HG03135 (cell line): ENCODE data around the gene KRTAP10-2.

Experiments used
- ATAC-seq: cut with Tn5 transposase; IDR thresholded peaks from one replicate; pipeline ENCODE4 v1.9.1; 2021; ENCODE audit warnings: mild to moderate bottlenecking, moderate library complexity; ENCODE audit not compliant: unreplicated experiment

The KRTAP10-2 gene

DNA sequence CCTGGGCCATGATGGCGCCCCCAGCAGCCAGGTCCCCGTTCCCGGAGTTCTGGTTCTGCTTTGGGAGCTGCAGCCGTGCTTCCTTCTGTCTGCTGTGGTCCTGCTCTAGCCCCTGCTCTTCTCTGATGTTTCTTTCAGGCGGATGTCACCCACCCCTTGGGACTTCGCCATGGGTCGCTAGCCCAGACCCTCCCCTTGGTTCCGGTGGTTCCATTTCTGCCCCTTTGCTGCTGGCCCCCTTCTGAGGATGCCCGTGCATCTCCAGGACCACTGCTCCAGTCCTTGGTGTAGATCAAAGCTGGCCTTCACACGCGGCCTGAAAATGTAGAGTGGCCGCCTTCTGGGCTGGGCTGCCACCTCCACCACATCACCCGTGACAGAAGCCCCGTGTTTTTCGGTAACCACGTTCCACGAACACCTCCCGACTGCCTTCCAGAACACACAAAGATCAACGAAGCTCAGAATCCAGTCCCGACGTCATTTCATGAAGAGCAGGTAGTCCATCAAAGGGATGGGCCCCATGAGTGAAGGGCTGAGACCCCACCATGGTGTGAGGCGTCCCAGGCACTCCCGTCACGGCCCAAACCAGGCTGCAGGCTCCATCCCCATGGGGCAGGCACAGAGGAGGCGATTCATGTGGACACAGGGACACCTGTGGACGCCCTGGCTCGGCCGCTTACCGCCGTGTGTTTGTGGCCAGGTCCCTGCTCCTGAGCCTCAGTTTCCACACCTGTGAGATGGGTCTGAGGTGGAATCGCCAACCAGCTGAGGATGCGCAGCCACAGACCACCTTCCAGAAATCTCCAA lies 35.7 kb downstream of the KRTAP10-2 start:
- ATAC-seq: no peak

DNA sequence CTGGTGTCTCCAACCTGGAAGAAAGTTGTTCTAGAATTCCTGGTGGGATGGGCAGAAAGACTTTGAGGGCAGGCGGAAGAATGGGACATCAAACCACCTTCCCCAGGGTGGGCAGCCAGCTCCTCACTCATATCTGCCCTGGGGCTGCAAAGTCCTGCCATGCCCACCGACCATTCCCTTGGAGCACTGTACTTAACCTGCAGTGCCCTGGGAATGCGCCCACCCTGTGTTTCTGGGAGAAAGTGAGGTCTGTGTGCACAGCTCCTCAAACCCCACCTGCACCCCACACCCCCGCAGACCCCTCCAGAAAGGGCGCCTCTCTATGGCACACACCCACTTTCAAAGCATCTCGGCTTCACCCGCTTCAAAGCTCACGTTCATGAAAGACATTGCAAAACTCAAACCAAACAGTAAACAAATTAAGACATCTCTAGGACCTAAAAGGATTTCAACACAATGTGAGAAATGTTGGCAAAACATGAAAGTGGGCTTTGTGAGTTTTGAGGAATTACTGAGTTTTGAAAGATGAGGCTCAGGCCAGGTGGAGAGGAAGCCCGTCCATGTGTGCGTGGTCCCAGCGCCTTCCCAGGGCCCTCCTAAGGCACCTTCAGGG lies 36.5 kb downstream of the KRTAP10-2 start:
- no peak for ATAC-seq

DNA sequence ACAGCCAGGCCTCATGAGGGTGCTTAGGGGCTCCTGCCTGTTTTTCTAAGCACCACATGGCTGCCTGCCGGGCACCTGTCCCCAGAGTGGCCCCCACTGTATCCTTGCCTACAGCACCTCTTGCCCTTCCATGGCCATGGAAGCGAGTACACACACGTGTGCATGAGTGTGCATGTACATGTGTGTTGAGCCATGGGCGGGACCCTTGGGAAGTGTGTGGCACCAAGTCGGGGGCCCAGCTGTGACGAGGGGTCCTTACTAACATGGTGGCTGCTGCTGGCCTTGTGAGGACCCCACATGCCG lies 37.1 kb downstream of the KRTAP10-2 start:
- no peak for ATAC-seq

DNA sequence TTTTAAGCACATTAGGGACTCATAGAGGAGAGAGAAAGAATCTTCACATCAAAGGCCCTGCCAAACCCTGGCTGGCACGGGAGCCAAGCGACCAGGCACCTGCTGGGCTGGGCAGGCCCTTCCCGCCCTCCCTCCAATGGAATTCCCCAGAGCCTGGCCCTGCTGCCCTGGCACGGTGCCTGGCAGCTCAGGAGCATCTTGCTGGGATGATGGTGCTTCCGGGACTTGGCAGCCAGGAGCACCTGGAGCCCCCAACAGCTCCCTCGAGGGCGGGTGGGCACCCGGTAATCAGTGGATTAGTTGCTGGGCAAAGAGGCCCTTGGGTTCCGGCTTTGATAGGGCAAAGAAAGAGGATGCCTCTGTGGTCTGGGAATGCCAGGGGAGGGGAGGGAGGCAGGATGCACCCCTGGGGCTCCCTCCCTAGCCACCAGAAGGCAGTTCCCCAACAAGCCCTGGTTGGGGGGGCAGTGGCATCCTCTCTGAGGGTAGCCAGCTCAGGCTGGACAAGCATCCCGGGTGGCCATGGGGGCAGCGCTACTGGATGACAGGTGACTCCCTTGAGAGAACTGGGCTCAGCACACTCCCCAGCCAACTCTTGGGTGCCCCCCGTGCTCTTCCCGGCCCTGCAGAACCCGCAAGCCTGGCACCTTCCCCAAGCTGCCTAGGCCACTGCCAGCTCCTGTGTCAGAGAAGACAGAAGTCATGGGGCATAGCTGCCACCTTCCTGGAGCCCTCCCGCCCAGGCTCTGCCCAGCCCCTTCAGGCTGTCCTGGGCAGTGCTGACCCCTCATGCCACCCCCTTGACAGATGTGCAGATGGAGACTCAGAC lies 37.7 kb downstream of the KRTAP10-2 start:
- ATAC-seq: no peak

GRCh38 chr21:44512496-44513388 lies 38.6 kb downstream of the KRTAP10-2 start:
- no peak for ATAC-seq

- no peak for ATAC-seq
Measured at GRCh38 chr21:44511938-44512275, 39.4 kb downstream of the KRTAP10-2 start.

- ATAC-seq: no peak
Measured at GRCh38 chr21:44511219-44511937, 39.9 kb downstream of the KRTAP10-2 start.

DNA sequence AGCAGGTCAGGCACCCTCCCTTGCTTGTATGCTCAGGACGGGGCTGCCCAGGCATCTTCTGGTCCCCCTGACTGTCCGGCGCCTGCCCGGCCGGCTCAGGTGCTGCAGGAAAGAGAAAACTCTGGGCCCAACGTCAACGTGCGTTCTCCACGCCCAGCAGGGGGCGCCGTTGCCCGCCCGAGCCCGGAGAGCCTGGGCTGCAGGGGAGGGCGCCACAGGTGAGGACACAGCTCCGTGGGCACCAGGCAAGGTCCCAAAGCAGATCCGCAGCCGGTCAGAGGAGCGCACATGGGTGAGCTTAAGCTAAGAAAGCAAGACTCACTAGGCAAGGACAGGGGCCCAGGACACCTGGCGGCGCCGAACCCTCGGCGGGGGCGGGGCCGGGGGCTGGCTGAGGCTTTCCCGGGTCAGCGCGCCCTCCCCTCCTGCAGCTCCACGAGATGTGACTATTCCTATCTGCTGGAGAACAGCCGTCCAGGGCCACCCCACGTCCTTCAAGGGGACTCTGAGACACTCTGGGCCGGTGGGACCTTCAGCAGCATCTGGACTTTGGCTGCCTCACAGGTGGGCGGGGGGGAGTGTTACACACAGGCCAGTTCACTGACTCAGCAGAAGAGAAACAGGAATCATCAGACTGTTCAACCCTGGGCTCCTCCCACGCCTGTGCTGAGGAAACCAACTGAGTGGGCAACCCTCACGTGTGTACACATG lies 40.6 kb downstream of the KRTAP10-2 start:
- no peak for ATAC-seq

GRCh38 chr21:44510109-44510507 lies 41.2 kb downstream of the KRTAP10-2 start:
- ATAC-seq: no peak

- ATAC-seq: no peak
Measured at GRCh38 chr21:44509539-44509938, 41.8 kb downstream of the KRTAP10-2 start.

DNA sequence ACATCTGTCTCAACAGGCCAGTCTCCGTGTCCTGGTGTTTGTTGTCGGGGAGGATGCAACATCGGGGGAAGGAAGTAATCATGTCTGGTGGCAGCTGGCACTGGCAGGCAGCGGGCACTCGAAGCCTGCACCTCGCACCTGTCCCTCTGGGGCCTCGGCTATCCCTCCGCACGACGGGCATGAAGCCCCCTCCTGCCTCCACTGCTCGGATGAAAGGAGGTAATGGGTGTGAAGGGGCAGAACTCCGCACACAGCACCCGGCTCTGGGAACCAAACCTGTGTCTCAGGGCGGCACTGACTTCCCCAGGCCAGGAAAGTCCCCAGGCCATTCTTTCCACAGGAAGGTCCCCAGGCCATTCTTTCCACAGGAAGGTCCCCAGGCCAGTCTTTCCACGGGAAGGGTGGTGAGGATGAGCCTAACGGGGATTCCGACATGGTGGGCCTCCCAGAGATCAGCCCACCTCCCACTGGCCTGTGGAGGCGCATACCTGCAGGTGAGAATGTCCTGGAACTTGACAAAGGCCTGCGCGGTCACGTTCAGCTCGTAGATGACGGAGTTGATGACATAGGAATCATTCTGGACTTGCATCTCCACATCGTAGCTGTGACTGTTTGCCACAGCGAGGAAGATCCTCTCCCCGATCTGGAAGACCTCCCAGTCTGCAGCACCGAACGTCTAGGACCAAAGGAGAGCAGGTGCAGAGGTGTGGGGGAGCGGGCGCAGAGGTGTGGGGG lies 42.4 kb downstream of the KRTAP10-2 start:
- ATAC-seq: no peak

DNA sequence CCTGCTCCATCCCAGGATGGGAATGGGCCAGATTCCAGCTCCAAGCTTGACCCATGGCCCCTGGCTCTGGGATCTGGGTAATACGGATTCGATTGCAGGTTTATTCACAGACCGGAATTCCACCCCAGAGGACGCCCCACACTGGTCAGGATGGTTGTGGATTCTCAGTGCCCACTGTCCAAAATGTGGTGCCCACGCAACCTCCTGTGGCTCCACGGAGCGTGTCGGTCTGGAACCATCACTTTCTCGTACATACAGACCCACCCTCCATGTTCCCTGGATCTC lies 42.9 kb downstream of the KRTAP10-2 start:
- ATAC-seq: no peak

DNA sequence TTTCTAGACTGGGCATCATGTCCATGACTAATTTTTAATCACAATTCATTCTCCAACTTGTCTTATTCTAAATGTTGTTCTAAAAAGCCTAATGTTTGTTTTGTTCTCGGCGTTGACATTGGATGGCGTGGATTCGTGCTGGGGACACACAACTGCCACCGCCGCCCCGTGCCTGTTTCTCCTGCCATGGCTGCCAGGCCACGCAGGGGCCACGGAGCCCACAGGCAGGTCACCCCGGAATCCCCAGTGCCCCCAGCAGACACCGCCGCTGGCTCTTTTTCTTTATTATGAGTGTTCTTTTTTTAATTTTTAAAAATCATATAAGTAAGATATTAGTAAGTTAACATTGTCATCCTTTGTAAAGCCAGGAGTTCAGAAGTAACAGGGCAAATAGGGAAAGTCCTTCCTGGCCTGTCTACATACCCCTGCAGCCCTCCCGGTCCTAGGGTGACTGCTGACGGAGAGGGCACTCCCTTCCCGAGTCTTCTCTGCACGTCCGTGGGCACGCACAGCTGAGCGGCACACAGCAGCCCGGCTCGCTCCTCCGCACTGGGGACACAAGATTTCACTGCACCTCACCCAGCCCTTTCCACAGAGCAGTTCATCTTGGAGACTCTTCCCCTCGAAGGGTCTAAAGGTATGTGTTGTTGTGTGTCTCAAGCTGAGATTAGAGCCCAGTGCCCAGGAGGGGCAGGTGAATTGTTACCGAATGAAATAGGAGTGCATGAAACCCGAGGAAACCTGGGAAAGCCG lies 43.5 kb downstream of the KRTAP10-2 start:
- ATAC-seq: no peak

- no peak for ATAC-seq
Measured at GRCh38 chr21:44506279-44507255, 44.7 kb downstream of the KRTAP10-2 start.

DNA sequence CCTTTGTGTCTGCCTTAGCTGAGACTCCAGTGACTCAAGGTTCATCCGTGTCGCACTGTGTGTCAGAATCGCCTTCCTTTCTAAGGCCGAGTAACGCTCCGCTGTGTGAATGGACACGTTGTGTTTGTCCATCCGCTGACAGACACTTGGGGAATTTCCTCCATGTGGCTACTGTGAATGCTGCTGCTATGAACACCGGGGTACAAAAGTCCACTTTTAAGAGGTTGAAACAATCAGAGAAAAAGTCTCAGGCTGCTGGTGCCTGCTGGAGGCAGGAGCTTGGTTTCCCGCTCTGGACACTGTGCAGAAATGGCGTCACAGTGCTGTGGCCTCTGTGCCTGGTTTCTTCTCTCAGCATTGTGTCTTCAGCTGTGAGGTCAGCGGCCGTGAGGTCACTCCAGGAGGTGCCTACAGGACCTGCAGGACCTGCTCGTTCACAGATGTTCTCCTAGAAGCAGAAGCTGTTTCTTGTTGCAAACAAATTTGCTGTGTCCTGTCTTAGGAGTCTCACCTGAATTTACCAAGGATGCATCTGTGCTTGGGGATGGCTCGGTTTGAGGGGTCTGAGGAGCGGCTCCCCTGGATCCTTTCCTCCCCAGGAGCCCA lies 45.5 kb downstream of the KRTAP10-2 start:
- no peak for ATAC-seq

GRCh38 chr21:44503901-44504399 lies 47.4 kb downstream of the KRTAP10-2 start:
- no peak for ATAC-seq
